Stimulated activated CD8-positive, alpha-beta memory T cell treated with anti-CD3 and anti-CD28 coated beads, Interleukin-15, amount 100 ng/mL, for 4 hours (primary cell): Measurements from ENCODE around the gene PLXNA1.

Experiments used
- DNase-seq, 2 donors: peaks; one replicate each; pipeline ENCODE4 v3.0.0-alpha.2; 2020; ENCODE audit warnings: low read depth in 2 of 2

PLXNA1 gene

GRCh38 chr3:126987596-126987995 lies 4.7 kb downstream of the PLXNA1 start:
- no peak for DNase-seq

- no peak for DNase-seq
These were observed 5.6 kb downstream of the PLXNA1 start for GRCh38 chr3:126988451-126989021.

- no peak for DNase-seq
These were observed 6.6 kb downstream of the PLXNA1 start for GRCh38 chr3:126989316-126990023.

GRCh38 chr3:126990024-126990700 lies 7.2 kb downstream of the PLXNA1 start:
- DNase-seq, result no peak

- no peak for DNase-seq
These were observed 8.0 kb downstream of the PLXNA1 start for GRCh38 chr3:126990890-126991289.

- no peak for DNase-seq
These were observed 8.7 kb downstream of the PLXNA1 start for GRCh38 chr3:126991366-126992200.

- no peak for DNase-seq
These were observed 9.3 kb downstream of the PLXNA1 start for GRCh38 chr3:126992216-126992615.

GRCh38 chr3:126992776-126993175 lies 9.9 kb downstream of the PLXNA1 start:
- no peak for DNase-seq

GRCh38 chr3:126993436-126993835 lies 10.5 kb downstream of the PLXNA1 start:
- no peak for DNase-seq

- DNase-seq, result no peak
These were observed 11.8 kb downstream of the PLXNA1 start for GRCh38 chr3:126994661-126995245.

- no peak for DNase-seq
These were observed 12.4 kb downstream of the PLXNA1 start for GRCh38 chr3:126995254-126995780.

GRCh38 chr3:126995926-126996512 lies 13.1 kb downstream of the PLXNA1 start:
- no peak for DNase-seq

- DNase-seq, result no peak
These were observed 14.0 kb downstream of the PLXNA1 start for GRCh38 chr3:126996905-126997304.

- DNase-seq, result no peak
These were observed 14.6 kb downstream of the PLXNA1 start for GRCh38 chr3:126997455-126998038.

- no peak for DNase-seq
These were observed 15.4 kb downstream of the PLXNA1 start for GRCh38 chr3:126998320-126998719.

GRCh38 chr3:126998728-126999127 lies 15.8 kb downstream of the PLXNA1 start:
- DNase-seq, result no peak

GRCh38 chr3:126999383-126999782 lies 16.5 kb downstream of the PLXNA1 start:
- DNase-seq, result no peak

- DNase-seq, result no peak
These were observed 17.2 kb downstream of the PLXNA1 start for GRCh38 chr3:127000119-127000518.

GRCh38 chr3:127000761-127001160 lies 17.8 kb downstream of the PLXNA1 start:
- DNase-seq, result no peak

GRCh38 chr3:127001486-127002194 lies 18.7 kb downstream of the PLXNA1 start:
- DNase-seq, result no peak
